Measurements from ENCODE around the gene COA1.

The COA1 gene, protein sequence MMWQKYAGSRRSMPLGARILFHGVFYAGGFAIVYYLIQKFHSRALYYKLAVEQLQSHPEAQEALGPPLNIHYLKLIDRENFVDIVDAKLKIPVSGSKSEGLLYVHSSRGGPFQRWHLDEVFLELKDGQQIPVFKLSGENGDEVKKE

DNA sequence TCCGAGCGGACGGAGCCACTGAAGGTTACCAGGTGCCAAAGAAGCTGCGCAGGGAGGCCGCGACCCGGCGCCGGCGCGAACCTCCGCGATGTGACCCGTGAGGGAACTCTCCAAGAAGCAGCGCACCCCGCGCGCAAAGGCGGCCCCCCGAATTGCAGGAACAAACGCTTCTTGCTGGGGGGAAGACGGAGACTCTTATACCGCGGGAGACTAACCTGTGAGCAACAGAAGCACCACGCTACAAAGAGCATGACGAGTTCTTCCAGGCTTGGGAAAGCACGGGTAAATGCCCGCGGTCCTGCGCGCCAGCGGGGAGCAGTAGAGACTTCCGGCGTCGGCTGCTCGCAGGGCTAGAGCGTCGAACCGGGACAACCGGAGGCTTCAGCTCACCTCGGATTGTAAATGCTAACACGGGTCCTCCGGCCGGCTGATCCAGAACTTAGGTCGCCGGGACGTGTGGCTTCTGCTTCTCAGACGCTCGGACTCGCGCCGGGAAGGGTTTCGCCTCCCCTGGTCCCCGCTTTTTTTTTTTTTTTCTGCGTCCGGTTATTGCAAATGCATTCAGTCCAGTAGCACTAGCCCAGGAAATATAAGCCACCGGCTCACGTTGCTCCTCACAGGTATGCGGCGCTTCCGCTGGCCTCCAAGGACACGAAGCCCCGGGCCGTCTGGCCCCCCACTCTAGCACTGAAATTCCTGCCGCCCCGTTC lies at the start of gene COA1:
Gene COA1 (minus strand): TSS at position 310 of the 710 bp plus-strand sequence. CDS start 80,909 bp downstream, outside the sequence.
- TF ChIP-seq GATA3 (IDR thresholded peaks at IDR 0.05; ENCODE audit: low read depth, low read length) = no peak

DNA sequence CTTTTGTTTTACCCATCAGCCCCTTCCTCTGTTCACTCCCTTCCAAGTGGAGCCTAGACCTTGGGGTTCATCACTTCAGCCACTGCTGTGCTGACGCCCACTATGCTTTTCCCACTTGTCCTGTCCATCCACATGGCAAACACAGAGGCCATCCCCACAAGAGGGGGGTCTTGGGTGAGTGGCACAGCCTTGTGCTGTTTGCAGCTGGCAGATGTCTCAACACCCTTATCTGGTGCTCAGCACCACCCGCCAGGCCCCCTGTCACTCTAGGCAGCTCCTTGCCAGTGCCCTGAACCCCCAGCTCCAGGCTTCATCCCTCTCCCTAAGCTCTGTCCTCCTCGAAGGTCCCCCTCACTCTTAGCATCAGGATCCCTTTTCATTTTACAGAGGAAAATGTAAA lies 42.2 kb upstream of the COA1 start:
- no peak for TF ChIP-seq GATA2 (IDR thresholded peaks at IDR 0.05; ENCODE audit: low read depth, low read length)
- TF ChIP-seq GATA3 (IDR thresholded peaks at IDR 0.05; ENCODE audit: low read depth, low read length) = no peak

DNA sequence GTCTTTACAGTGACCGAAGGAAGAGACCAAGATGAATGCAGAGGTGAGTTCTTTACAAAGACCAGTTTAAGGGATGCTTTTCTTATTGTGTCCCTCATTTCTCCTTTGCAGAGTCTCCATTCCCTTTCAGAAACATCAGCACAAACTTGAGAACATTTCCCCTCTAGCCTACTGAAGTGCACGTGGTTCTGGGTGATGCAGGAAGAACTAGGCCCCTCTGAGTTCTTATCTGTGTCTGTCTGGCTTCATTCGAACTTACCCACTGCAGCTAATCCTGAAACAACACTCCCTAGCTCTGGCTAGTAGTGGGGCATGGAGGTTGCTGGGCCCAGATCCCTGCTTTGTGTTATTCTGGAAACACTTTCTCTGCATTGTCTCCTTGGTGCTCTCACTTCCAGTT lies 41.8 kb upstream of the COA1 start:
- TF ChIP-seq GATA3 (IDR thresholded peaks at IDR 0.05; ENCODE audit: low read depth, low read length) = no peak
- TF ChIP-seq GATA2 (IDR thresholded peaks at IDR 0.05; ENCODE audit: low read depth, low read length) = no peak

DNA sequence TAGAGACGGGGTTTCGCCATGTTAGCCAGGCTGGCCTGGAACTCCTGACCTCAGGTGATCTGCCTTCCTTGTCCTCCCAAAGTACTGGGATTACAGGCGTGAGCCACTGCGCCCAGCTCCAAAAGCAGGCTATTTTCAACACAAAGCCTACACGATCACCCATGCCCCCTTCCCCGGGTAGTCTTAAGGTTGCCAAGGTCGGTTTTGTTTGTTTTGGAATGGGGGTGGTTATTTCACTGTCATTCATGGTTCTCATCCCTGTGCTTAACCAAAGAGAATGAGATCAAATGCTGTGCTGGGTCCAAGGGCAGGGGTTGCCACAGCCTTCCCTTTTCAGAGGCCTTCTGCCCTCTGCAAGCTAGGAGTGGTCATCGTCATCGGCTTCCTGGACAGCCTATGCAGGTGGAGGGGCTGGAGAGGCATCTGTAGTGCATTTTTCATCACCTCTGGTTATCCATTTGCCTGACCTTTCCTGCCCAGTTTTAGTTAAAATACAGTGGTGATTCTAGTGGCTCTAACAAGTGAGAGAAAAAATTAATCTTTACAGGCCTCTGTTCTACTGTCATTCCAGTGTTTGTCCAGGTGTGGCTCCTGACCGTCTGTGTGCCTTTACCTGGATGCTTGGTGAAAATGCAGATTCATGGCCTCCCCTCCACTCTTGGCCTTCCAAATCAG lies 40.6 kb upstream of the COA1 start:
- TF ChIP-seq GATA2 (IDR thresholded peaks at IDR 0.05; ENCODE audit: low read depth, low read length) (no peak), GATA3 (IDR thresholded peaks at IDR 0.05; ENCODE audit: low read depth, low read length) (no peak)

DNA sequence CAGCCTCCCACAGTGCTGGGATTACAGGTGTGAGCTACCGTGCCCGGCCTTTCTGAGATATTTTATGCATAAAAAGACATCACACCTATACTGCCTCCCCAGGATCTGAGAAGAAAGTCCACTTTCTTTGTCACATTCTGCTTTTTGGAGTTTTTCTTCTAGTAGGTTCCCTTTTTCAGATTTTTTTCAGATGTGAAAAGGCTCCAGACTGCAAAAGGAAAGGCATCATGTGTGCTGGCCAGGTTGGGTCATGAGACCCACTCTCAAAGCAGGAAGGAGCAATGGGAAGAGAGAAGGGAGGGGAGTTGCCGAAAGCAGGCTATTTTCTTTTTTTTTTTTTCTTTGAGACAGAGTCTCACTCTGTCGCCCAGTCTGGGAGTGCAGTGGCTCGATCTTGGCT lies 40.0 kb upstream of the COA1 start:
- TF ChIP-seq GATA2 (IDR thresholded peaks at IDR 0.05; ENCODE audit: low read depth, low read length) (no peak), GATA3 (IDR thresholded peaks at IDR 0.05; ENCODE audit: low read depth, low read length) (no peak)

DNA sequence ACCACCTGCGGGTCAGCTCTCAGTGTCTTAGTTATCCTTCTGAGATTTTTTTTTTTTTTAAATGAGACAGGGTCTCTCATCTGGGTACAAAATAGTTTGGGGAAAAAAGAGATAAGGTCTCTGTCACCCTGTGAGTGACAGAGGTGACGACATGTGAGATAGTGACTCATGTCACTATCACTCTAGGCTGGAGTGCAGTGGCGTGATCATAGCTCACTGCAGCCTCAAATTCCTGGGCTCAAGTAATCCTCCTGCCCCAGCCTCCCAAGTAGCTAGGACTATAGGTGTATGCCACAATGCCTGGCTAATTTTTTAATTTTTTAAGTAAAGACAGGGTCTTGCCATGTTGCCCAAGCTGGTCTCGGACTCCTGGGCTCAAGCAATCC lies 39.6 kb upstream of the COA1 start:
- no peak for TF ChIP-seq GATA2 (IDR thresholded peaks at IDR 0.05; ENCODE audit: low read depth, low read length)

DNA sequence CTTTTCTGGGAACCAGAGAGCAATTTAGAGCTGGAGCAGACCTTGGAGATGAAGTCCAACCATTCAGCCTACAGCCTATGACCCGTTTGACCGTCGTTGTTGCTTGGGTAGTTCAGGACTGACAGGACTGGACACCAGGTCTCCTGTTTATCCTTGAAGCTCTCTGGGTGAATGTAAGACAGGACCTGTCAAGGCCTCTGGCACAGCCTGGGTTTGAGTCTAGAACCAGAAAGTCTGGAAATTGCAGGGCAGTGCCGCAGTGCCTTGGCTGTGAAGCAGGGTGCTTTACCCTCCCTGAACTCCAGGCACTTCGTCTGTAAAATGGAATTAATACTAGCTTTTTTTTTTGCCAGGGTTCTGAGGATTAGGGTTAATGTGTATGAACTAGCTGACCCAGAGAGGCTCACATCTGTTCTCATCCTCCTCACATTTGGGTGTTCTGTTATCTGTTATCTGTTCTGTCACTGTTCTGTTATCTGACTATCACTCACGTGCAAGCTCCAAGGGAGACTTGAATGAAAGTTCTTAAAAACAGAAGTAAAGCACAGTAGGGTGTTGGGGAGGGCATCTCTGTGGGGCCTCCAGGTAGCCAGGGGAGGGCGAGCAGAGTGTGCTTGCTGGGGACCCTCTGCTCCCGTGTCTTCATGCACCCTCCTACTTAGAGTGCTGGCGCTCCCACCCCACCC lies 39.0 kb upstream of the COA1 start:
- TF ChIP-seq GATA2 (IDR thresholded peaks at IDR 0.05; ENCODE audit: low read depth, low read length) = peak; percentile 16; the same call in 1 of the 2 replicates
- no peak for TF ChIP-seq GATA3 (IDR thresholded peaks at IDR 0.05; ENCODE audit: low read depth, low read length)

DNA sequence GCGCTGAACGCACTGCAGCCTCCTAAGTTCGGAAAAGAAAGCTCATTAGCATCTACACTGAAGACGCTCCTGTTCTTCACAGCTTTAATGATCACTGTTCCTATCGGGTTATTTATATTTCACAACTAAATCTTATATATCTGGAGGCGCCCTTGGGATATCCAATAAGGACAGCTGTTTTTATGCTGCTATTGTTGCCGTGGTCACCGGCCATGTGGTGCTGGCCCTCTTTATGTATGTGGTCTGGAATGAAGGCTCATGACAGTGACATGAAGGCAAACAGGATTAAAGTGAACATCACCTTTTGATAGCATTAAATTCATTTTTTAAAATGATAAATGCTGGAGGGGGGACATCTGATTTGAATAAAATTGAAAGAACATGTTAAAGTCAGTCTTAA lies 38.0 kb upstream of the COA1 start:
- TF ChIP-seq GATA2 (IDR thresholded peaks at IDR 0.05; ENCODE audit: low read depth, low read length) = no peak
- TF ChIP-seq GATA3 (IDR thresholded peaks at IDR 0.05; ENCODE audit: low read depth, low read length) = no peak

DNA sequence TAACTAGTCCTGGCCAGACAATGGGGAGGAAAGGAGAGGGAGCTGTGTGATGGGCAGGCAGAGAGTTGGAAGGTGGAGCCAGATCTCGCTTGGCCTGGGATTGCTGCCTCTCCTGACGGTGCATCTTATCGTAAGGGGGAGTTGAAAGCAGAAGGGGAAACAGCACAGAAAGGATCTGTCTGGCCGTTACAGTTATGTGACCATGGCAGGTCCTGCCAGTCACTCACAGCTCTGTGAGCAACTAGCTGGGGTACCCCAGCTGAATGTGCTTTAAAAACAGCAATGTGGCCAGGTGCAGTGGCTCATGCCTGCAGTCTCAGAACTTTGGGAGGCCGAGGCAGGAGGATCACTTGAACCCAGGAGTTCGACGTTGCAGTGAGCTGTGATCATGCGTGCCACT lies 37.2 kb upstream of the COA1 start:
- no peak for TF ChIP-seq GATA3 (IDR thresholded peaks at IDR 0.05; ENCODE audit: low read depth, low read length)
- TF ChIP-seq GATA2 (IDR thresholded peaks at IDR 0.05; ENCODE audit: low read depth, low read length) = no peak

DNA sequence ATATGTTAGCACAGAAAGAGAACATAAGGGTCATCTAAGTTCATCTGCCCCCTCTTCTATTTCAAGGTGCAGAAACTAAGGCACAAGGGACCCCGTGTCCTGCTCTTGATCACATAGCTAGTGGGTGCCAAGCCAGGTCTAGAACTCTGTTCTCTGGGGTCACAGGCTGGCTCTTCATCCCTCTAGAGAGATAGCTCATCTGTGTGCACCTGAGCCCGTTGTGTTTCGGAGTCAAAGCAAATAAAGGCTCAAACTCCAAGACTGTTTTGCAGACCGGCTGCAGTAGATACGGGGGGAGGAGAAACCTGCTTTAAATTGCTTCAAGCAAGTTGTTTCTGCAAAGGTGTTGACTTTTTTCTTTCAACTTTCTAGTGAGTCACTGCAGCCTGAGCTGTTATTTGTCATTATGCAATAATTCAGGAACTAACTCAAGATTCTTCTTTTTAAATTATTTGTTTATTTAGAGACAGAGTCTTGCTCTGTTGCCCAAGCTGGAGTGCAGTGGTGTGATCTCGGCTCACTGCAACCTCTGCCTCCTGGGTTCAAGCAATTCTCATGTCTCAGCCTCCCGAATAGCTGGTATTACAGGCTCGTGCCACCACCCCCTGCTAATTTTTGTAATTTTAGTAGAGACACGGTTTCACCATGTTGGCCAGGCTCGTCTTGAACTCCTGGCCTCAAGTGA lies 35.6 kb upstream of the COA1 start:
- TF ChIP-seq GATA3 (IDR thresholded peaks at IDR 0.05; ENCODE audit: low read depth, low read length) (no peak), GATA2 (IDR thresholded peaks at IDR 0.05; ENCODE audit: low read depth, low read length) (no peak)

DNA sequence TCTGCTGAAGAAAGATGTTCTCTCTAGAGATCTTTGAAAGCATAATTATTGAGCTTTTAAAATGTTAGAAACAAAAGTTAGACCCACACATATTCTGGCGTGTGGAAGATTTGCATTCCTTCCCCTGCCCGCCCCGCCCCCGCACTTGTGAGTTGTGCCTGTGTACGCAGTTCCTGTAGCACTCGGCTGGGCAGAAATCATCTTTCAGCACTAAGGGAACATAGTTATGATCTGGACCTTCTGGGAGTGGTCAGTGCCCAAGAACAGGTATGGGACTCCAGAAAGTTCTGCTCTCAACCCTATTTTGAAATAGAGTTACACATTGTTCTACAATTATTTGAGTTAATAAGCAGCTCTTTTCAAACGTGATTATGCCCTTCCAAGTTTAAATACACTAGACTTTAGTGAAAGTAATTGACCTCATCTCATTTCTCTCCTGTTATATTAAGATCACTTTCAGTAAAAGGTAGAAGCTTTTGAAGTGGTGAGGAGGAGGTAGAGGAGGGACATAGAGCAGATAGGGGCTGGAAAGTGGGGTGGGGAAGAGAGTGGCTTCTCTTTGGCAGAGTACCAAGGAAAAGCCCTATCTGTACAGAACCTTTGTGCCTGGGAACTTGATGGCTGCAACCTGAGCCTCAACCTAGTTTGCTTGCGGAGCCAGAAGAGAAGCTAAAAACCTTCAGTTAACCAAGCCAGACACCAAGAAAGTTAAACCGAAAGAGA lies 34.9 kb upstream of the COA1 start:
- TF ChIP-seq GATA3 (IDR thresholded peaks at IDR 0.05; ENCODE audit: low read depth, low read length) (no peak), GATA2 (IDR thresholded peaks at IDR 0.05; ENCODE audit: low read depth, low read length) (no peak)

DNA sequence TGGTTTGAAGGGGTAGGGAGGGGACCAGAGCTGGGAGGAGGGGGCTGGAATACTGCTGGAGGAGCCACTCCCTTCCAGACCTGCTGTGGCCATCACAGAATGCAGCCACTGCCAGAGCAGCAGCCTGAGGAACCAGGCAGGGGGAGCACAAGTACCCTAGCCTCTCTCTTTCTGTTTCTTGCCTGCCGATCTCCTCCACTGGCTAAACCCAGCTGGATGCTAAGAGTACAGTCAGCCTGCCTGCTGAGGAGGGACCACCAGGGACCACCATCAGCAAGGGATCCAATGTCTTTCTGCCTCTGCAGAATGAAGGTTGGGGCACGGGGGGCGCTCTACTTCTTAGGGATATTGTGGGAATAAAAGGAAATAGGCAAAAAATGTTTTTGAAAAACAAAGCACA lies 33.9 kb upstream of the COA1 start:
- no peak for TF ChIP-seq GATA2 (IDR thresholded peaks at IDR 0.05; ENCODE audit: low read depth, low read length)

DNA sequence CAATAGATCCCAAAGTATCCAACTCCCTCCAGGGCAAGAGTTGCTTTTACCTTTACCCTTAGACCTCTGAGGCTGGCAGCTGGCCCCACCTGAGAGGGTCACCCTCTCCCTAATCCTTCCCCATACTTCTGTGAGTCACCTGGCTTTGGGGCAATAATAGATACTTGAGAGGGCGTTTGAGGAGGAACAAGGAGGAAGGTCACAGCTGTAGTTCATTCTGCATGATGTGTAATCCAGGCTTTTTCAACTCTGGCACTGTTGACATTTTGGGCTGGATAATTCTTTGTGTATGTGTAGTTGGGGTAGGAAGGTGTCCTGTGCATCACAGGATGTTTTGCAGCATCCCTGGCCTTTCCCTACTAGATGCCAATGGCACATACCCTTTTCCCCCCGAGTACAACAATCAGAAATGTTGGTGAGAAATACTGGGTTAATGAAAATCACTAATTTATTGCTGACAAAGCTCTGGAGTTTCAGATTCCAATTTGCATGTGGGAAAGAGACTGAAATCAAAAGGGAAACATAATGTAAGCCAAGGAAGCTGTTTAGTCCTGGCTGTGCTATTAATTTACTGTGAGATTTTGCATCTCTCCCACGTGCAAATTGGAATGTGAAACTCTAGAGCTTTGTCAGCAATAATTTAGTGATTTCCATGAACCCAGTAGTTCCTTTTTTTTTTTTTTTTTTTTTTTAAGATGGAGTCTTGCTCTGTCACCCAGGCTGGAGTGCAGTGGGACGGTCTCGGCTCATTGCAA lies 32.8 kb upstream of the COA1 start:
- TF ChIP-seq GATA2 (IDR thresholded peaks at IDR 0.05; ENCODE audit: low read depth, low read length) = no peak
- no peak for TF ChIP-seq GATA3 (IDR thresholded peaks at IDR 0.05; ENCODE audit: low read depth, low read length)
